Activated T-cell treated with anti-CD3 and anti-CD28 coated beads, Interleukin-2, amount 50 U/mL, for 48 hours (primary cell): ENCODE measurements around the gene CLDN22.
"Not testable (repeated sequence)": the region's sequence is repeated elsewhere in the genome, so short reads cannot be mapped to it uniquely, and the experiment has no call there.

Experiments used
- DNase-seq, 2 experiments: peaks; one replicate each; pipeline ENCODE4 v3.0.0-alpha.2; 2020

Gene CLDN22

GRCh38 chr4:183345261-183345660, 25.2 kb upstream of the CLDN22 start:
- DNase-seq = no peak

GRCh38 chr4:183344523-183345255, 24.6 kb upstream of the CLDN22 start:
- DNase-seq = no peak

GRCh38 chr4:183343730-183344129, 23.7 kb upstream of the CLDN22 start:
- no peak for DNase-seq

- DNase-seq = peak in 1 of 2 experiments; percentile 23
These were observed 22.8 kb upstream of the CLDN22 start for GRCh38 chr4:183342541-183343533.

GRCh38 chr4:183337833-183338232, 17.8 kb upstream of the CLDN22 start:
- DNase-seq = no peak

- DNase-seq = no peak
These were observed 17.3 kb upstream of the CLDN22 start for GRCh38 chr4:183337349-183337748.

- no peak for DNase-seq
These were observed 15.4 kb upstream of the CLDN22 start for GRCh38 chr4:183335369-183335940.

- no peak for DNase-seq
These were observed 13.9 kb upstream of the CLDN22 start for GRCh38 chr4:183333983-183334382.

GRCh38 chr4:183333202-183333601, 13.1 kb upstream of the CLDN22 start:
- no peak for DNase-seq

- DNase-seq = no peak
These were observed 12.4 kb upstream of the CLDN22 start for GRCh38 chr4:183332447-183332846.

GRCh38 chr4:183330841-183331240, 10.8 kb upstream of the CLDN22 start:
- no peak for DNase-seq

GRCh38 chr4:183329954-183330742, 10.1 kb upstream of the CLDN22 start:
- no peak for DNase-seq

GRCh38 chr4:183329244-183329643, 9.2 kb upstream of the CLDN22 start:
- no peak for DNase-seq

- no peak for DNase-seq
These were observed 8.8 kb upstream of the CLDN22 start for GRCh38 chr4:183328832-183329231.

GRCh38 chr4:183327827-183328226, 7.8 kb upstream of the CLDN22 start:
- DNase-seq = no peak

GRCh38 chr4:183326853-183327252, 6.8 kb upstream of the CLDN22 start:
- DNase-seq = no peak

- DNase-seq = not testable (repeated sequence)
These were observed 6.3 kb upstream of the CLDN22 start for GRCh38 chr4:183326387-183326786.

GRCh38 chr4:183324619-183325018, 4.5 kb upstream of the CLDN22 start:
- no peak for DNase-seq

- not testable (repeated sequence) for DNase-seq
These were observed 4.0 kb upstream of the CLDN22 start for GRCh38 chr4:183324056-183324455.

- DNase-seq = no peak
These were observed 3.2 kb upstream of the CLDN22 start for GRCh38 chr4:183323295-183323694.

GRCh38 chr4:183322326-183322725, 2.2 kb upstream of the CLDN22 start, which contains the start of gene CLDN24:
CLDN24 (minus strand) TSS chr4:183322426; CDS start chr4:183322426, 0 bp downstream.
- DNase-seq = no peak

- no peak for DNase-seq
These were observed 1.4 kb upstream of the CLDN22 start for GRCh38 chr4:183321516-183321915.

- DNase-seq = no peak
These were observed 1.0 kb upstream of the CLDN22 start for GRCh38 chr4:183321079-183321478.
